GM18907 (cell line): Measurements from ENCODE around the gene POLN.
"Not testable (repeated sequence)": the region's sequence is repeated elsewhere in the genome, so short reads cannot be mapped to it uniquely, and the experiment has no call there.

ENCODE experiments used
- ATAC-seq: cut with Tn5 transposase; IDR thresholded peaks from one replicate; pipeline ENCODE4 v1.9.1; 2021; ENCODE audit warnings: mild to moderate bottlenecking, moderate library complexity; ENCODE audit not compliant: unreplicated experiment

POLN gene

DNA sequence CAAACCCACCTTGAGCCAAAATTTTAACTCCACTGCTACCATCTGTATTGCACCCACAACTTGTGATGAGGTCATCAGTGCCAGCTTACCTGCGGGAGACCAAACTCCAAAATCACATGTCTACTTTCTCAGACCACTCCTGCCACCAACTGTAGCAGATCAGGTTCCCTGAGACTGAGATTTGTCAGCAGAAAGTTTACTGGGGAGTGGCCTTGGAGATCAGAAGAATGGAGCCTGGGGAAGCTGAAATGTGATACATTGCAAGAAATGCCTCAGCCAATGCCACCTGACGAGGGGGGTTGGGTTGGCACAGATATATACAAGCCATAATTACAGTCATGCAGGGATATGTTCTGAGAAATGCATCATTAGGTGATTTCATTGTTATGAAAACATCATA, 19.1 kb downstream of the POLN start:
- no peak for ATAC-seq

DNA sequence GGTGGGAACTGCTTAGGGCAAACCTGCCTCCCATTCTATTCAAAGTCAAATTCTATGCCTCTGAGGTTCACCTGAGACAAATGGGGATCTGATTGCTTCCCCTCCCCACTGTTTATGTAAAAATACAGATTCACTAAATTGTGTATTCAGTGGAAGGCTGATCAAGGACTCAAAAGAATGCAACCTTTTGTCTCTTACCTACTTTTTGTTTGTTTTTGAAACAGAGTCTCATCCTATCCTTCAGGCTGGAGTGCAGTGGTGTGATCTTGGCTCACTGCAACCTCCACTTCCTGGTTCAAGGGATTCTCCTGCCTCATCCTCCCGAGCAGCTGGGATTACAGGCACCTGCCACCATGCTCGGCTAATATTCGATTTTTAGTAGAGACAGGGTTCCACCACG, 20.5 kb downstream of the POLN start:
- ATAC-seq, result not testable (repeated sequence)

DNA sequence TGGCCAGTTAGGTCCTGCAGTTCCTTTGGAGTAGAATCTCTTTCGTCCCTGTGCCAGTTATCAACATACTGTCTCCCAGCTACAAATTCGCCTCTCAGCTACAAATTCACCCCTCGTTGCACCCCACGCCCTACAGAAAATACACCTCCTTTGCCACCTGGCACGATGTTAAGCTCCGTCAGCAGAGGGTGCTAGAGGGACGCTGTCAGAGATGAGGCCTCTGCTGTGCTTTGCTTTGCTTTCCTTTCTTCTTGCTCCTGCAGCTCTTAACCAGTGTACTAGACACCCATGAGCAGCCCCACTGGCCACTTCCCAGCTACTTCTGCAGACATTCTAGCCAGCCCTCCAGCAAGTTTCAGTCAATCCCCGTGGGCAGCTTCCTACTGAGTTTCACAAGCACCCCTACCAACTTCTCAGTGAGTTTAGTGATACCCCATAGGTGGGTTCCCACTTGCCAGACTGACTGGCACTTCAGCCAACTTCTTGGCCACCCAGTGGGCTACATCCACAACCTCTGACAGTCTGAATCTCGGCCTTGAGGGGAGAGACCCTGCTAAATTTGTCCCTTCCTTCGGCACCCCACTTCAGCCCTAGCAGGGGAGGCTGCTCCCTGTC, 21.8 kb downstream of the POLN start:
- peak; percentile 51 for ATAC-seq

DNA sequence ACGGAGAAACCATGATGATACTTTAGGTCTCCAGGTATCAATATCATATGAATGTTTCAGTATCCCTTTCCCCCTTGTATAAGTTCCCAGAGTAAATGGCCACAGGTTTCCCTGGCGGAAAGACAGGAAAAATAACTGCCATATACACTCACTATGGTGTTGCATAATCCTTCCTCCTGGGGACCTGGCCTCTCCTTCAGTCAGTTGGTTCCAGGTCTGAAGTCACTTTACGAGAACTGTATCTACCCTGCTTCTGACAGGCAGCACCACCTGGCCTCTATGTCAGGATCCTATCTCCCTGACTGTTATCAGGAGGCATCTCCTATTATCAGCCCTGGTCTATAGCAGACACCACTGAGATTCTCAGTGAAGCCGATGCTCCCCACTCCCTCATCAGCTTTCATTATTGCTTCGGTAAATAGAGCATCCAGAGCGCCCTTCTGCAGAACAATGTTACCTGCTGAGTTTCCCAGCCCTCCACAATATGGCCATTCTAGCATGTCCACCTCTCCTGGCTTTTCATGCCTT, 22.6 kb downstream of the POLN start:
- no peak for ATAC-seq

DNA sequence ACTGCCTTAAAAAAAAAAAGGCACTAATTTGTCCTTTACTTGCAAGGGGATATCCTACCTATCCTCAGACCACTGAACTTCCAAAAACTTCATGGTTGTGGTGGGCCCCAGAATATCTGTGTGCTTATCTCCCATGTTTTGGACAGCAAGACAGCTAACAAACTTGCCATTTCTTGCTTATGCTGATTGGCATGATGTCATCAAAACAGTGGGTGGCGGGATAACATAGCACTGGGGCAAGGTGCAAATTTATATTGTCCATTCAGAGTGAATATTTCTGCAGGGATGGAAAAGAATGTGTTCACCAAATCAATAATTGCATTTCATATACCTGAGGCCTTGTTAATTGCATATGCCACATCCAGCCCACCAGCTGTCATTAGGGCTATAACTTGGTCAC, 23.5 kb downstream of the POLN start:
- ATAC-seq, result no peak

DNA sequence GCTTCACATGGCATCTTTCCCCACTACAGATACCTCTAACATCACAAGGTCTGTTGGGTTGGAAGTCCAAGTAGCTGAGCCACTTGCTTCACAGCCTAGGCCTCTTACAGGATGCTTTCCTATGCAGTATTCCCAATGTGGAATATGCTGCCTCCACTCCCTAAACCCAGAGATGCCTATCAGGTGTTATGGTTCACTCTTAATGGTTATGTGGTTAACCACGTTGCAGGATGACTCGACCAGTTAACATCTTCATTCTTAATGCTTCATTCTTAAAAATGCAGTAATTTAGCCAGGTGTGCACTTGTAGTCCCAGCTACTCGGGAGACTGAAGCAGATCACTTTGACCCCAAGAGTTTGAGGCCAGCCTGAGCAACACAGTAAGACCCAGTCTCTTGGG, 24.2 kb downstream of the POLN start:
- ATAC-seq, result no peak

DNA sequence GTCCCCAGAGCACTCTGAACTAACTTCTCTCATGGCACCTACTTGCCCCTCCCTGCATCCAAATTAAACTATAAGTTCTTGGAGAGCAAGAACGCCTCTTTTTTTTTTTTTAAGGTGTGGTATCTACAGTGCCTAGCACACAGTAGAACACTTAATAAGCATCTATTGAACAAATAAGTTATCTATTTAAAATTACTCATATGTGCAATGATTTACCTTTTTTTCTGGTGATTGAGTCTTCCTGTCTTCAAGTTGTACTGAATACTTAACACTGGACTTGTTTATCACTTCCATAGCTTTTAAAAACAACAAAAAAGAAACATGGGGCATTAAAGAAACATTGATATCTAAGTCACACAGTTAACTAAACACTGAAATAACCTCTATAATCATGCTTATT, 29.1 kb downstream of the POLN start:
- no peak for ATAC-seq

DNA sequence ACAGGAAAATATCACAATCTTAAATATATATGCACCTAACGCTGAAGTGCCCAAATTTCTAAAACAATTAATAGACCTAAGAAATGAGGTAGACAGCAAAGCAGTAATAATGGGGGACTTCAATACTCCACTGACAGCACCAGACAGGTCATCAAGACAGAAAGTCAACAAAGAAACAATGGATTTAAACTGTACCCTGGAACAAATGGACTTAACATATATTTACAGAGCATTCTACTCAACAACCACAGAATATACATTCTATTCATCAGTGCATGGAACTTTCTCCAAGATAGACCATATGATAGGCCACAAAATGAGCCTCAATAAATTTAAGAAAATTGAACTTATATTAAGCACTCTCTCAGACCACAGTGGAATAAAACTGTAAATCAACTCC, 39.1 kb downstream of the POLN start:
- ATAC-seq, result not testable (repeated sequence)

DNA sequence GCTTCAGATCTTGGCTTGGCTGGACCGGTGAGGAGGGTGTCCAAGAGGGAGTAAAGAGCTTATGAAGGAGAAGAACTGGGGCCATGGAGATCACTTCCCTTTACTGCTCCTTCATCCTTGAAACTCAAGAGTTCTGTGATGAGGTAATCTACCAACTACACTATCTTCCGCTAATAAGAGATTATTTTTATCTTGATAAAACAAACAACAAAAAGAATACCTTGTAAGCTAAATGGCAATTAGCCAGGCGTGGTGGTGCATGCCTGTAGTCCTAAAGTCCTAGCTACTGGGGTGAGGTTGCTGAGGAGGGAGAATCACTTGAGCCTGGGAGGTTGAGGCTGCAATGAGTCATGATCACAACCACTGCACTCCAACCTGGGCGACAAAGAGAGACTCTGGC, 47.4 kb downstream of the POLN start:
- no peak for ATAC-seq

DNA sequence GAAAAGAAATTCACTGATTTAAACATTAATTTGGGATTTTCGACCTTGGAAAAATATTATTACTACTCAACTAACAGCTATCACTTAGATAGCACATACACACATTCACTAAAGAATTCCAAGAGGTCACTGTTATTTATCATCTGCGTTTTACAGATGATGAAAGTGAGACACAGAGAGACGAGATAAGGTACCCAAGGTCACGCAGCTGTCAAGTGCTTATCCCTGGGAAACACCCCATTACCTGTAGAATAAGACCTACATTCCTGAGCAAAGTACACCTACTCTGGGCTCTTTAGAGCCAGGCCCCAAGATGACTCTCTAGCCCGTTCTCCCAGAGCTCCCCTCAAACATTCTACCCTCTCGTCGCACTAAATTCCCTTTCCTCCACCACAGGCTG, 48.6 kb downstream of the POLN start:
- ATAC-seq, result no peak

DNA sequence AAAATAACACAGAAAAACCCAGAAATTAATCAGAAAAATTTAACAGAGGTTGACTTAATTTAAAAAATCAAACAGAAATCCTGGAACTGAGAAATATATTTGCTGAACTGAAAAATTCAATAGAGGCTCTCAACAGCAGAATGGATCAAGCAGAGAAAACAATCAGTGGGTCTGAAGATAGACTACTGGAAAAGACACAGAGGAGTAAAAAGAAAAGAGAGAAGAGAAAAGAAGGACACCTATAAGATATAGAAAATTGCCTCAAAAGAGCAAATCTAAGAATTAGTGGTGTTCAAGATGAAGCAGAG, 55.1 kb downstream of the POLN start:
- ATAC-seq, result no peak

DNA sequence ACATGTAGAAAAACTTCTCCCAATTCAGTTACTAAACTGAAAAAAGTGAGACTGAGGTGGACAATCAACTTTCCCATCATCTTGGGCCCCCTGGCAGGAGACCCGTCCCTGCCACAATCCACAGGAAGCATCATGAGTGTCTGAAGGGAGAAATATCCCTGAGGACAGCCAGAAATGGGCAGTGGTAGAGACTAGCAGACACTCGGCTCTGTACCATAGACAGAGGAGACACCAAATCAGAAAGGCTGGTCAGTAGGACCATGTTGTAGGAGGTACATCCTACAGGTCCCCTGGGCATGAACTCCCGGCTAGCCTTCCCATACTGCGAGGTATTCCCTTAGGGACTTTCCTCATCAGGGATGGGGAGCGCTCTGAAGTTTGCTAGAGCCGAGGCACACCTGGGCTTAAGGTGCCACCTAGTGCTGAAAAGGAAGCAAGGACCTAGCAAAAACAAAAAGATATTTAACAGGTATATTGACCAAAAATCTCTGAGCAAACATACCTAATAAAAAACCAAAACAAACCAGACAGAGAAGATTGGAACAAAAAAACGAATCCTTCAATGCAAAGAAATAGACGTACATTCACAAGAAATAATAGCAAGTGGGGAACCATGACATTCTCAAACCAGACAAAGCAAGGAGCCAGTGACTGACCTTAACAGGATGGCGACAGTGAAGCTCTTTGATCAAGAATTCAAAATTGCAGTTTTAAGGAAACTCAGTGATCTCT, 55.6 kb downstream of the POLN start:
- ATAC-seq, result no peak

DNA sequence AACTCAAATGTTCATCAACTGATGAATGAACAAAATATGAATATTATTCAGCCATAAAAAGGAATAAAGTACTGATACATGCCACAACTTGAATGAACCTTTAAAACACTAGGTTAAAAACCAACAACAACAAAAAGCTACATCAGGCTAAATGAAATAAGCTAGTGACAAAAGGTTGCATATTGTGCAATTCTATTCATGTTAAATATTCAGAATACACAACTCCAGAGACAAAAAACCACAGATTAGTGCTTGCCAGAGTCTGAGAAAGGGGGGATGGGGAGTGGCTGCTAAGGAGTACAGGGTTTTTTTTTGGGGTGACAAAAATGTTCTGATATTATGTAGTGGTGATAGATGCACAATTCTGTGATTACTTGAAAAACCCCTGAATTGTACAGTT, 58.5 kb downstream of the POLN start:
- ATAC-seq, result no peak

DNA sequence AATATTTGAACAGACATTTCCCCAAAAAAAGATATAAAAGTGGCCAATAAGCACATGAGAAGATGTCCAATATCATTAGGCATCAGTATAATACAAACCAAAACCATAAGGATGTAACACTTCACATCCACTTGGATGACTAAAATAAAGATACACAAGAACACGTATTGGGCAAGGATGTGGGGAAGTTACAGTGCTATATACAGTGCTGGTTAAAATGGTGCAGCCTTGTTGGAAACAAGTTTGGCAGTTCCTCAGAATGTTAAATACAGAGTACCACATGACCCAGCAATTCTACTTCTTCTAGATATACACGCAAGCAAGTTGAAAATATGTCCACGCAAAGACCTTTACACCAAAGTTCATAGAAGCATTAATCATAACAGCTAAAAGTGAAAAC, 58.9 kb downstream of the POLN start:
- no peak for ATAC-seq

DNA sequence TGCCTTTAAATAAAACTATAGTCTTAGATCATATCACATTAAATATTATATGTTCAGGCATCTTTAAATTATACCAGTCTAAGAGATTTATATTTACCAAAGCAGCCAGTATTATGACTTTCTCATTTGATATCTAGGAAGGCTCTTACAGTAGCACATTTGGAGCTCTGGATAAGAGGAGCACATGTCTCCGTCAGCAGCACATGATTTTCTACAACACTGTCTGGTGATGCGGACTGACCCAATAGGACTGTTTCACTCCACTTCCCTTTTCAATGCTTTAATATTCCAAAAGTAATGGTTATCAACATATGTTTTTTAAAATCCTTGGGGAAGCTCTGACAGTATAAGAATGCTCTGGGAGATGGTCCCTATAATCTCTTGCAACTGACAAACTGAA, 61.5 kb downstream of the POLN start:
- ATAC-seq, result no peak

DNA sequence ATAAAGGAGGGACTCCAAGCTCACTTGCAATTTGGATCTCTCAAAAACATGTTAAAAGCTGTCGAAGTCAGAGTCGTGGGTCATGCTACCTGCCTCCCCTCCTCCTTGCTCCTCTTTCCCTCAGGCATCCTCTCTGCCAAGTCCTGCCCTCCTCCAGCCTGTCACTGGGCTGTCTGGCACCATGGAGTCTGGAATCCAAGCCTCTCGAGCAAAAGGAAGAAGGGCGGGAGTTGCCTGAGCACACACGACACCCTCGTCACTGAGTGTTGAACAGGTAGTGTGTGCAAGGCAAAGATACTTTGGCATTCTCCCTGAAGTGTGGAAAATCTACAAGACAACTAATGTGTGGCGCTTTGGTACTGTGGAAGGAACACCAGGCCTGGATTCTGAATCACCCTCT, 62.2 kb downstream of the POLN start:
- ATAC-seq, result no peak

DNA sequence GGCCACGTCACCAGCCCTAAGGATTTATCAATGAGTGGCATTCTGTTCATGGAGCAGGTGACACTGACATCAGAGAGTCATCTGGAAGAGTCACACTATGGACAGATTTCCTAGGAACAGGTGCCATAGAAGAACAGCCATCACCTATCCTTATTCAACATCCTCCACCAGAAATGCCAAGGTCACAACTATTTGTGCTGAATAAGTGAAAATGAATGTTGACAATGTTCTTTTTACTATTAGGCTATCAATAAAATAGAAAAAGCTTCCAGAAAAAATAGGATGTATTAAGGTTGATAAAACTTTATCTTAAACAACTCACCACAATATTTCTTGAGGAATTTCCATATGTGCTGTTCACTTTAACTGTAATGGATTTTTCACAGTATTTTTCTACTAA, 62.9 kb downstream of the POLN start:
- no peak for ATAC-seq

DNA sequence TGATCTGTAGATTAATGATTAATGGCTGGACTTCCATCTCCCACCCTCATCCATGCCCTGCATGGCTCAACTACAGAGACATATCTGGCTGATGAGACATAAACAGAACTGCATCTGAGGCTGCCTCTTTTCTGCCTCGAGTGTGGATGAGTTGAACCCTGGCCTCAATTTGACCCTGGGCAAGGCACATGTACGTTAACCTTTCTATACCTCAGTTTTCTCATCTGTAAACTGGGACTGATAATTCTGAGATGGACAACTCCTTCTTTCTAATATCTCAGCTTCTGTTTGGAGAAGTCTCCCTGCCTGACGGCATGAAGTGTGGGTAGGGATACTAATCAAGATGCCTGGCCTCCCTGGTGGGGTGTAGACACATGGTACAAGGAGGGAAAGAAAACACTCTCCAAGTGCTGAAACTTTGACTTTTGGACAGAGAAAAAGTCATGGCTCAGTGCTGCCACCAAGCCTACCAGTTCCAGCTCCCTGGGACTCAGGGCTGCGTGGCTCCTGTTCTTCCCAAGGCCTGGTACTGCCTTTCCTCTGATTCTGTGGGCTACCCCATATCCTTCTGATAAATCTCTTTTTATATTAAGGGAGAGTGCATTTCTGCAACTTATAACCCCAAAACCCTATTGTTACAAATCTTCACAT, 64.4 kb downstream of the POLN start:
- no peak for ATAC-seq

DNA sequence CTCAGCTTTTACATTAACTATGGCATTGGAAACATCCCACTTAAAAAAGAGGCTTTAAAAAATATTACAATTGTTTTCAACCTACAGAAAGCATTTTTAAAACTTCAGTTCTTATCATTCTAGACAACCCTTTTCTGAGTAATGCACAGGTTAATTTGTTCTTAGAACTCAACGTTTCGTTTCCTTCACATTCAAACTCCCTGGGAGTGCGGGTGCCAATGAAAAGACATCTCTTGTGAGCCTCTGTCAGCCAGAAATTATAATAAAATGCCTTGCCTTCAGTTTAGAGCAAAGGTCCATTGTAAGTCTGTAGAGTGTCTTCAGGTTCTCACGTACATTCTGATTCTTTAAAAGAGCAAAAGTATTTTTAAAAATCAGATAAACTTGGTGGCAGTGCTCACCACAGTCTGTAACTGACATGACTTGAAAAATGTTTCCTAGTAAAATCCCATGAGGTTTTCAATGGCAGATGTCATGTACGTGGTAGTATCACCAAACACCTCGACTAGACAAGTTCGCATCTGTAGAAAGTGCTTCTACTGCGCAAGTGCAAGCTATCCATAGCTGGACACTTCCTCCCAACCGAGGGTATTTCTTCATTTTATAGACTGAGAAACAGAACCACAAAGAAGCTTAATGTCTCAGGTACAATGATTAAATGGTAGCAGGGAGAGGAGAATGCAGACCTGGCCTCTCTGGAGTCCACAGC, 65.8 kb downstream of the POLN start:
- ATAC-seq, result no peak

DNA sequence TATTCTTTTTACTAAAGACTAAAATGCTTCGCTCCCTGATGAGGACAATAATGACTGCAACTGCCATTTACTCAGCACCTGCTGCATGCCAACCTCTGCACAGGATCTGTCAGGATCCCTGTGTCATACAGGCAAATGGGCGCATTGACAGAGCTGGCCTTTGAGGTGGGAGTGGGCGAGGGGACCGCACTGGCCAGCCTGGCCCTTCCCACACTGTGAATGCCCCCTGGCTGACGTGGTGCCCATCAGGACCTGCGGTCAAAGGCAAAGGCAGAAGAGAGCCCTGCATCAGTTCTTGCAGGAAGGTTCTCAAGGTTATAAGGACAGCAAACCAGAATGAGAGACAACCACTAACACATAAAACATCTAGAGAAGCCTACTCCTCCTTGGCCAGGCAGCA, 67.9 kb downstream of the POLN start:
- no peak for ATAC-seq

DNA sequence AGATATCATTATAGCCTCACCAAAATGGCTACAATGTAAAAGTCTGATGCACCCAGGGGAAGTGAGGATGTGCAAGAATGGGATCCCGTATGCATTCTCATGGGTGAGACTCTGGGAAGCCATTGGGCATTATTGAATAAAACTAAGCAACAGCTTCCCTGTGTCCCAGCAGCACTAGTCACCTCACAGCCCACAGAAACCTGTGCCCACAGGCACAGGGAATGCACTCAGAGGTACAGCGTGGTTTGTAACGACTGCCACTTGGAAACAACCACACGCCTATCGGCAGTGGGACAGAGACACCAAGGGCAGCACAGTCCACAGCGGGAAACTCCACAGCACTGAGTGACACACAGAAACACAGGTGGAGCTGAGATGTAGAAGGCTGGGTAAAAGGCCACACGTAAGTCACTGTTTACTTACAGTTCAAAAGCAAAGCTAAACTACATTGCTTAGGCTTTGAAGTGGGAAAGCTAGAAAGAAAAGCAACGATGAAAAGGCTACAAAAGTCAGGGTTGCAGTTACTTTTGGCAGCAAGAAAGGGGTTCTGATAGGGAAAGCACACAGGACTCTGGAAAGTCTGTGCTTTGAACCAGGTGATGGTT, 69.2 kb downstream of the POLN start:
- no peak for ATAC-seq
